SK-N-SH treated with all-trans-retinoic acid at 6 μM for 48 hours (cell line): ENCODE data around the gene PMPCA.

Experiments used
- ATAC-seq: fragments of 200-7000 bp; cut with Tn5 transposase; 3 replicates; pipeline ENCODE4 v1.9.1; 2020; ENCODE audit warnings: mild to moderate bottlenecking, moderate library complexity
- ARNTL ChIP-seq: fragments of 450-650 bp; formaldehyde crosslinking; IDR thresholded peaks from 2 replicates; pipeline ENCODE4 v1.5.0; 2020; ENCODE audit warnings: low read depth, mild to moderate bottlenecking, moderate library complexity, borderline replicate concordance
- BACH2 ChIP-seq: fragments of 250-450 bp; sonication (Bioruptor Pico); IDR thresholded peaks from 2 replicates; pipeline ENCODE4 v1.9.0; 2021; ENCODE audit warnings: mild to moderate bottlenecking, borderline replicate concordance
- CSDC2 ChIP-seq: fragments of 250-450 bp; sonication (Bioruptor Pico); IDR thresholded peaks from 2 replicates; pipeline ENCODE4 v1.5.0; 2020; ENCODE audit warnings: mild to moderate bottlenecking, moderate library complexity
- ESRRG ChIP-seq: fragments of 250-450 bp; sonication (Bioruptor Pico); IDR thresholded peaks from 2 replicates; pipeline ENCODE4 v1.6.1; 2021; ENCODE audit warnings: mild to moderate bottlenecking
- GLIS3 ChIP-seq: fragments of 250-450 bp; sonication (Bioruptor Pico); IDR thresholded peaks from 2 replicates; pipeline ENCODE4 v1.5.0; 2020; ENCODE audit warnings: mild to moderate bottlenecking, moderate library complexity
- ISL1 ChIP-seq: fragments of 250-450 bp; sonication (Bioruptor Pico); IDR thresholded peaks from 2 replicates; pipeline ENCODE4 v2.1.2; 2022; ENCODE audit warnings: mild to moderate bottlenecking, moderate library complexity
- OSR1 ChIP-seq: fragments of 250-450 bp; sonication (Bioruptor Pico); IDR thresholded peaks from 2 replicates; pipeline ENCODE4 v1.8.0; 2022; ENCODE audit warnings: moderate library complexity, mild to moderate bottlenecking, inconsistent platforms
- PPARA ChIP-seq: fragments of 250-450 bp; sonication (Bioruptor Pico); IDR thresholded peaks from 2 replicates; pipeline ENCODE4 v1.5.0; 2020; ENCODE audit warnings: mild to moderate bottlenecking, borderline replicate concordance
- RARB ChIP-seq: fragments of 250-450 bp; sonication (Bioruptor Pico); IDR thresholded peaks from 2 replicates; pipeline ENCODE4 v1.8.0; 2021; ENCODE audit warnings: mild to moderate bottlenecking, moderate library complexity
- SNAI2 ChIP-seq: fragments of 250-450 bp; sonication (Bioruptor Pico); IDR thresholded peaks from 2 replicates; pipeline ENCODE4 v1.5.0; 2020; ENCODE audit warnings: mild to moderate bottlenecking, moderate library complexity
- TCF4 ChIP-seq: fragments of 250-450 bp; sonication (Bioruptor Pico); IDR thresholded peaks from 2 replicates; pipeline ENCODE4 v1.8.0; 2021; ENCODE audit warnings: mild to moderate bottlenecking, moderate library complexity, borderline replicate concordance
- TOX ChIP-seq: fragments of 250-450 bp; sonication (Bioruptor Pico); IDR thresholded peaks from 2 replicates; pipeline ENCODE4 v1.8.0; 2021; ENCODE audit warnings: mild to moderate bottlenecking, moderate library complexity, borderline replicate concordance
- ZC3H10 ChIP-seq: fragments of 250-450 bp; sonication (Bioruptor Pico); IDR thresholded peaks from 2 replicates; pipeline ENCODE4 v1.5.1; 2021; ENCODE audit warnings: mild to moderate bottlenecking, moderate library complexity
- ZFP3 ChIP-seq: fragments of 250-450 bp; sonication (Bioruptor Pico); IDR thresholded peaks from 2 replicates; pipeline ENCODE4 v1.5.0; 2020; ENCODE audit warnings: mild to moderate bottlenecking, moderate library complexity
- ZFP30 ChIP-seq: fragments of 450-650 bp; formaldehyde crosslinking; IDR thresholded peaks from 2 replicates; pipeline ENCODE4 v1.5.0; 2022; ENCODE audit warnings: mild to moderate bottlenecking, moderate library complexity
- TF ChIP-seq, protein P1 (sequence below): fragments of 250-450 bp; sonication (Bioruptor Pico); IDR thresholded peaks from 2 replicates; pipeline ENCODE4 v1.5.1; 2021; ENCODE audit warnings: mild to moderate bottlenecking, moderate library complexity
- TF ChIP-seq, protein P2 (sequence below): fragments of 250-450 bp; sonication (Bioruptor Pico); IDR thresholded peaks from 2 replicates; pipeline ENCODE4 v1.8.0; 2021; ENCODE audit warnings: low read depth, mild to moderate bottlenecking, moderate library complexity, borderline replicate concordance
- TF ChIP-seq, protein P3 (sequence below): fragments of 250-450 bp; sonication (Bioruptor Pico); IDR thresholded peaks from 2 replicates; pipeline ENCODE4 v1.8.0; 2020; ENCODE audit warnings: mild to moderate bottlenecking, moderate library complexity, borderline replicate concordance
- TF ChIP-seq, protein P4 (sequence below): fragments of 250-450 bp; sonication (Bioruptor Pico); IDR thresholded peaks from 2 replicates; pipeline ENCODE4 v1.5.1; 2020; ENCODE audit warnings: low read depth, mild to moderate bottlenecking, moderate library complexity

Gene PMPCA

DNA sequence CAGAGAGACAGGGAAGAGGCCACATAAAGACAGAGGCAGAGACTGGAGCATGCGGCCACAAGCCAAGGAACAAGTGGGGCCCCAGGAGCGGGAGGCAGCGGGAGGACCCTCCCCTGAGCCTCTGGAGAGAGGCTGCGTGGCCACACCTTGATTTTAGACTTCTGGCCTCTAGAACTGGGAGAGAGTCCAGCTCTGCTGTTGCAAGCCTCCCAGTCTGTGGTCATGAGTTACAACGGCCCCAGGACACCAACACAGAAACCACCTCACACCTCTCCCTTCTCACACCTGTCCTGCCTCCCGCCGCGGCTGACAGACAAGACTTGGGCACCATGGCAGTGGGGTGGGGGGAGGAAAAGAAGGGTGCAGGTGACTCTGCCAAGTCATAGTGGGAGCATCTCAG lies 27.0 kb downstream of the PMPCA start:
- ATAC-seq = no peak
- TF ChIP-seq ZFP30 (CRISPR knock-in tag) (no peak), BACH2 (no peak), ZFP3 (CRISPR knock-in tag) (no peak), OSR1 (CRISPR knock-in tag) (no peak), ISL1 (CRISPR knock-in tag) (no peak), SNAI2 (CRISPR knock-in tag) (no peak), TOX (CRISPR knock-in tag) (no peak), RARB (CRISPR knock-in tag) (no peak), CSDC2 (no peak), PPARA (CRISPR knock-in tag) (no peak)
- TF ChIP-seq, protein P1, sequence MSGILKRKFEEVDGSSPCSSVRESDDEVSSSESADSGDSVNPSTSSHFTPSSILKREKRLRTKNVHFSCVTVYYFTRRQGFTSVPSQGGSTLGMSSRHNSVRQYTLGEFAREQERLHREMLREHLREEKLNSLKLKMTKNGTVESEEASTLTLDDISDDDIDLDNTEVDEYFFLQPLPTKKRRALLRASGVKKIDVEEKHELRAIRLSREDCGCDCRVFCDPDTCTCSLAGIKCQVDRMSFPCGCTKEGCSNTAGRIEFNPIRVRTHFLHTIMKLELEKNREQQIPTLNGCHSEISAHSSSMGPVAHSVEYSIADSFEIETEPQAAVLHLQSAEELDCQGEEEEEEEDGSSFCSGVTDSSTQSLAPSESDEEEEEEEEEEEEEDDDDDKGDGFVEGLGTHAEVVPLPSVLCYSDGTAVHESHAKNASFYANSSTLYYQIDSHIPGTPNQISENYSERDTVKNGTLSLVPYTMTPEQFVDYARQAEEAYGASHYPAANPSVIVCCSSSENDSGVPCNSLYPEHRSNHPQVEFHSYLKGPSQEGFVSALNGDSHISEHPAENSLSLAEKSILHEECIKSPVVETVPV = no peak

DNA sequence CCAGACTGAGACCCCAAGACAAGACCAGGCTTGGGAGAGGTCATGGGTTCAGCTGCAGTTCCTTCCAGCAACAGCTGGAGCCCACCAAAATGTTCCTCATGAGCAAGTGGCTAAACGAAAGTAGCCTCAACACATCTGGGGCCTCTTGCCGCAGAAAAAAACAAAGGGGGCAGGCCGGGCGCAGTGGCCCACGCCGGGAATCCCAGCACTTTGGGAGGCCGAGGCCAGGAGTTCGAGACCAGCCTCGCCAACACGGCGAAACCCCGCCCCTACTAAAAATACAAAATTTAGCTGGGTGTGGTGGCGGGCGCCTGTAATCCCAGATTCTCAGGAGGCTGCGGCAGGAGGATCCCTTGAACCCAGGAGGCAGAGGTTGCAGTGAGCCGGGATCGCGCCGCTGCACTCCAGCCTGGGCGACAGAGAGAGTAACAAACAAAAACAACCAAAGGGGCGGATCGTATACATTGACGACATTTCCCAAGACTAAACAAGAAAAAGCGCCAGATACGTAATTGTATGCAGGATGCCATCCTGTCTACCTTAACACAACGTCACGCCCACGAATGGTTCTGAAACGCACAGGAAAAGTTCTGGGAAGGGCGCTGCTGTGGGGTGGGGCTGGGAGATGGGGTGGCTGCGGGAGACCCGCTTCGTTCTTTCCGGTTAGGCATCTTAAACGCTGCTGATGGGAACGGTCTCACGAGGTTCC lies 27.5 kb downstream of the PMPCA start:
- TF ChIP-seq, protein P2, sequence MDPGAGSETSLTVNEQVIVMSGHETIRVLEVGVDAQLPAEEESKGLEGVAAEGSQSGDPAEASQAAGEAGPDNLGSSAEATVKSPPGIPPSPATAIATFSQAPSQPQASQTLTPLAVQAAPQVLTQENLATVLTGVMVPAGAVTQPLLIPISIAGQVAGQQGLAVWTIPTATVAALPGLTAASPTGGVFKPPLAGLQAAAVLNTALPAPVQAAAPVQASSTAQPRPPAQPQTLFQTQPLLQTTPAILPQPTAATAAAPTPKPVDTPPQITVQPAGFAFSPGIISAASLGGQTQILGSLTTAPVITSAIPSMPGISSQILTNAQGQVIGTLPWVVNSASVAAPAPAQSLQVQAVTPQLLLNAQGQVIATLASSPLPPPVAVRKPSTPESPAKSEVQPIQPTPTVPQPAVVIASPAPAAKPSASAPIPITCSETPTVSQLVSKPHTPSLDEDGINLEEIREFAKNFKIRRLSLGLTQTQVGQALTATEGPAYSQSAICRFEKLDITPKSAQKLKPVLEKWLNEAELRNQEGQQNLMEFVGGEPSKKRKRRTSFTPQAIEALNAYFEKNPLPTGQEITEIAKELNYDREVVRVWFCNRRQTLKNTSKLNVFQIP (CRISPR knock-in tag) = no peak
- TF ChIP-seq ESRRG (CRISPR knock-in tag) = no peak
- TF ChIP-seq, all 23 proteins: peak for 0
- ATAC-seq = no peak

DNA sequence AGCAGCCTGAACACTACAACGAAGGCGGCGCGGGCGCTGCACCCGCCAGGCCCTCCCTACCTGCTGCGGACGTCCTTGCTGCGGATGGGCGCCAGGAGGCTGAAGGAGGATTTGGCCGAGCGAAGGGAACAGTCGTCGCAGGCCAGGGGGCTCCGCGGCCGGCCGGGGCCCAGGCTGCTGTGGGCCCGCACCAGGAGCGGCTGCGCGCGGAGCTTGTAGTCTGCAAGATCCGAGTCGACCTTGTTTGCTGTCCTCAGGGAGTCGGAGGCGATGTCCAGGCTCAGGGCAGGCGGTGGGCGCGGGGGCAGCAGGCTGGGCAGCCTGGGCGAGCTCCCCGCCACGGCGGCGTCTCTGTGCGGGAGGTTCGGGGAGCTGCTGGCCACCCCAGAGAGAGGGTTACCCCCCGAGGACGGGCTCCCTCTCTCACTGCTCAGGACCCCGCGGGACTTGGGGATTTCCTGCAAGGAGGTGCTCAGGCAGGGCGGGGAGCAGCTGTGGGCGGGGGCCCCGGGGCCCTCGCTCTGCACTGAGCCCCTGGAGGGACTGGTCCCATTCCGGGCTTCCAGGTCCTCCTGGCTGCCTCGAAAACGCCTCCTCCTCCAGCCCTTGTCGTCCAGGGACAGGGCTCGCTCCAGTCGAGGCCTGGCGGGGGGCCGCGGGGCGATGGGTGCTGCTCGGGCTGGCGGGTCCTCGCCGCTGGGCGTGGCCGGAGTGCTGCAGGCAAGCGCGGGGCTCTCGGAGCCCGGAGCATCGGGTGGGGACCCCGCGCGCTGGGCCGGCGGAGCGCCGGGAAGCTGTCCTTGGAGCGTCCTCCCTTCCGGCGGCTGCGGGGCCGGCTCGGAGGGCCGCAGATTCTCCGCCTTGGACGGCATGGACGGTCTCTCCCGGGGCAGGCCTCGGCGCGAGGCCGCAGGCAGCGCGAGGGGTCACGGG lies 28.4 kb downstream of the PMPCA start:
- ATAC-seq = peak; percentile 59
- no peak for TF ChIP-seq SNAI2 (CRISPR knock-in tag)
- TF ChIP-seq ZFP3 (CRISPR knock-in tag) = no peak
- TF ChIP-seq, protein P3, sequence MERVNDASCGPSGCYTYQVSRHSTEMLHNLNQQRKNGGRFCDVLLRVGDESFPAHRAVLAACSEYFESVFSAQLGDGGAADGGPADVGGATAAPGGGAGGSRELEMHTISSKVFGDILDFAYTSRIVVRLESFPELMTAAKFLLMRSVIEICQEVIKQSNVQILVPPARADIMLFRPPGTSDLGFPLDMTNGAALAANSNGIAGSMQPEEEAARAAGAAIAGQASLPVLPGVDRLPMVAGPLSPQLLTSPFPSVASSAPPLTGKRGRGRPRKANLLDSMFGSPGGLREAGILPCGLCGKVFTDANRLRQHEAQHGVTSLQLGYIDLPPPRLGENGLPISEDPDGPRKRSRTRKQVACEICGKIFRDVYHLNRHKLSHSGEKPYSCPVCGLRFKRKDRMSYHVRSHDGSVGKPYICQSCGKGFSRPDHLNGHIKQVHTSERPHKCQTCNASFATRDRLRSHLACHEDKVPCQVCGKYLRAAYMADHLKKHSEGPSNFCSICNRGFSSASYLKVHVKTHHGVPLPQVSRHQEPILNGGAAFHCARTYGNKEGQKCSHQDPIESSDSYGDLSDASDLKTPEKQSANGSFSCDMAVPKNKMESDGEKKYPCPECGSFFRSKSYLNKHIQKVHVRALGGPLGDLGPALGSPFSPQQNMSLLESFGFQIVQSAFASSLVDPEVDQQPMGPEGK (CRISPR knock-in tag) = no peak
- no peak for TF ChIP-seq BACH2
- no peak for TF ChIP-seq PPARA (CRISPR knock-in tag)
- no peak for TF ChIP-seq ARNTL (CRISPR knock-in tag)
- TF ChIP-seq TOX (CRISPR knock-in tag) = no peak
- no peak for TF ChIP-seq CSDC2

DNA sequence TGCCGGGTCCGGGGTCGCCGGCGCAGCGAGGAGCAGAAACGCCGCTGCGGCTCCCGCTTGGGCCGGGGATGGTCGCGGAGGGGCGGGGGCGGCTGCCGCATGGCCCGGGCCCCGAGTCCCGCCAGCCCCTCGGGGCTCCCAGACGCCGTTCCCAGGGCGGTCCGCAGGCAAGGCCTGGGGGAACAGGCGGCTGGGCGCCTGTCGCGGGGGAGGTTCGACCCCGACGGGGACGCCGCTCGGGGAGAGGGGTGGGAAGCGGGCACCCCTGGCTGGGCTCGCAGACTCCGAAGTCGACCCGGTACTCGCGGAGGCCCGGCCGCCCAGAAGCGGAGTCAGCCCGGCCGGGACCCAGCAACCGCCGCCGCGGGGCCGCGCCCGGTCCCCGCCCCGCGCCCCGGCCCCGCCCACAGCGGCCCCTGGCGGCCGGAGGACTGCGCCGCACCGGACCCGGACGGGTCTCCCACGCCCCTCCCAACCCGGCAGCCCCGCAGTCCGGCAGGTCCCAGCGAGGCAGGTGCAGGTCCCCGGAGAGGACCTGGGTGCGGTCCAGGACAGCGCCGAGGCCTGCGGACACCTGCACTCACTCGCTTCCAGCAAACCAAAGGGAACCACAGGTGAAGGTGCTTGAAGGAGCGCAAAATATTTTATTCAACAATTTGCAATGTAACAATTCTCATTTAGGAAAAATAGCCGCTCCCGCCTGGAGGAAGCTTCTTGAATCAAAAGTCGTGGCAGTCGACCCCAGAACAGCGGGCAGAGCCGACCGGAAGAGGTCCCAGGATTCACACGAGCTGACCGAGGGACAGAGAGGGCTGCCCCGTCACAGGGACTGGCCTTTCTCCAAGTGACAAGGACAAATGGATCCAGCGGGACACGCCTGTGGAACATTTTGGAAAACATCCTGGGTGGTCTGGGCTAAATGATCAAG lies 29.3 kb downstream of the PMPCA start, which contains the start of gene INPP5E:
Gene INPP5E, minus strand, starts transcription at position 365 of the 928 bp plus-strand sequence. CDS start 426 bp downstream, outside the sequence.
- ATAC-seq = peak; percentile 74
- TF ChIP-seq GLIS3 (CRISPR knock-in tag) = no peak
- no peak for TF ChIP-seq TCF4 (CRISPR knock-in tag)
- no peak for TF ChIP-seq RARB (CRISPR knock-in tag)
- no peak for TF ChIP-seq ZFP3 (CRISPR knock-in tag)
- no peak for TF ChIP-seq ESRRG (CRISPR knock-in tag)
- TF ChIP-seq, protein P4, sequence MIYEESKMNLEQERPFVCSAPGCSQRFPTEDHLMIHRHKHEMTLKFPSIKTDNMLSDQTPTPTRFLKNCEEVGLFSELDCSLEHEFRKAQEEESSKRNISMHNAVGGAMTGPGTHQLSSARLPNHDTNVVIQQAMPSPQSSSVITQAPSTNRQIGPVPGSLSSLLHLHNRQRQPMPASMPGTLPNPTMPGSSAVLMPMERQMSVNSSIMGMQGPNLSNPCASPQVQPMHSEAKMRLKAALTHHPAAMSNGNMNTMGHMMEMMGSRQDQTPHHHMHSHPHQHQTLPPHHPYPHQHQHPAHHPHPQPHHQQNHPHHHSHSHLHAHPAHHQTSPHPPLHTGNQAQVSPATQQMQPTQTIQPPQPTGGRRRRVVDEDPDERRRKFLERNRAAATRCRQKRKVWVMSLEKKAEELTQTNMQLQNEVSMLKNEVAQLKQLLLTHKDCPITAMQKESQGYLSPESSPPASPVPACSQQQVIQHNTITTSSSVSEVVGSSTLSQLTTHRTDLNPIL (CRISPR knock-in tag) = no peak
- no peak for TF ChIP-seq PPARA (CRISPR knock-in tag)
- TF ChIP-seq SNAI2 (CRISPR knock-in tag) = no peak
- no peak for TF ChIP-seq TOX (CRISPR knock-in tag)
- TF ChIP-seq, protein P1 = no peak
- TF ChIP-seq ZFP30 (CRISPR knock-in tag) = no peak
- TF ChIP-seq OSR1 (CRISPR knock-in tag) = no peak
- TF ChIP-seq ZC3H10 (CRISPR knock-in tag) = no peak
- no peak for TF ChIP-seq BACH2
- no peak for TF ChIP-seq ISL1 (CRISPR knock-in tag)
- TF ChIP-seq, protein P3 (CRISPR knock-in tag) = no peak
